ENCODE data around the gene DSG3.

DNA sequence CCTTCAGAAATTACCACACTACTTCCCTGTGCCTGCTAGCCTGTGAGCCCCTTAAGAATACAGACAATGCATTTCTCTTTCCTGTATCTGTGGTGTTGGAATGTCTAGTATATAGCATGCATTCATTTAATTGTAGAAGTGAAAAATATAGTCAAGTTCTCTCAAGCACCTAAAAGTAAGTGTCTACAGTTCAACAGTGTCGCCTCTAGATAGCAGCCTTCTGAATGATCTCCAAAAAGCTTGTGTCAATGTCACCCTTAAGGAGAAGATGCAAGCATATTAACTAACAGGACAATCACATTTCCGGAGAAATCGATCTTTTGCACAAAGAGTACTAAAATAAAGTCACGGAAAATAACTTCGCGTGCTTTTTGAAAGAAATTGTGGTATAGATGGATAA, 27.5 kb upstream of the DSG3 start:
- TF ChIP-seq, protein P1, sequence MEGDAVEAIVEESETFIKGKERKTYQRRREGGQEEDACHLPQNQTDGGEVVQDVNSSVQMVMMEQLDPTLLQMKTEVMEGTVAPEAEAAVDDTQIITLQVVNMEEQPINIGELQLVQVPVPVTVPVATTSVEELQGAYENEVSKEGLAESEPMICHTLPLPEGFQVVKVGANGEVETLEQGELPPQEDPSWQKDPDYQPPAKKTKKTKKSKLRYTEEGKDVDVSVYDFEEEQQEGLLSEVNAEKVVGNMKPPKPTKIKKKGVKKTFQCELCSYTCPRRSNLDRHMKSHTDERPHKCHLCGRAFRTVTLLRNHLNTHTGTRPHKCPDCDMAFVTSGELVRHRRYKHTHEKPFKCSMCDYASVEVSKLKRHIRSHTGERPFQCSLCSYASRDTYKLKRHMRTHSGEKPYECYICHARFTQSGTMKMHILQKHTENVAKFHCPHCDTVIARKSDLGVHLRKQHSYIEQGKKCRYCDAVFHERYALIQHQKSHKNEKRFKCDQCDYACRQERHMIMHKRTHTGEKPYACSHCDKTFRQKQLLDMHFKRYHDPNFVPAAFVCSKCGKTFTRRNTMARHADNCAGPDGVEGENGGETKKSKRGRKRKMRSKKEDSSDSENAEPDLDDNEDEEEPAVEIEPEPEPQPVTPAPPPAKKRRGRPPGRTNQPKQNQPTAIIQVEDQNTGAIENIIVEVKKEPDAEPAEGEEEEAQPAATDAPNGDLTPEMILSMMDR (IDR thresholded peaks at IDR 0.05): no peak
- no peak for TF ChIP-seq POLR2A (IDR thresholded peaks at IDR 0.05)
- no peak for TF ChIP-seq EP300 (IDR thresholded peaks at IDR 0.05)
- TF ChIP-seq POLR2AphosphoS5 (IDR thresholded peaks at IDR 0.05): no peak

Measured in sigmoid colon (tissue), 4 donors.